HEK293 (cell line): ENCODE data around the gene FBXO42.

Experiments
- FEZF1 ChIP-seq: fragments of 450-650 bp; formaldehyde crosslinking; IDR thresholded peaks from 2 replicates; pipeline ENCODE4 v1.5.1; 2016; ENCODE audit warnings: missing biosample characterization, missing genetic modification characterization
- KLF10 ChIP-seq: fragments of 450-650 bp; IDR thresholded peaks from 2 replicates; pipeline ENCODE4 v1.5.1; 2018; ENCODE audit warnings: missing biosample characterization, mild to moderate bottlenecking, missing genetic modification characterization
- SP2 ChIP-seq: fragments of 450-650 bp; formaldehyde crosslinking; IDR thresholded peaks from 2 replicates; pipeline ENCODE4 v1.5.1; 2016; ENCODE audit warnings: missing biosample characterization, missing genetic modification characterization
- YY1 ChIP-seq: fragments of 450-650 bp; formaldehyde crosslinking; IDR thresholded peaks from 2 replicates; pipeline ENCODE4 v1.5.1; 2018; ENCODE audit warnings: missing biosample characterization, missing genetic modification characterization
- ZEB2 ChIP-seq: fragments of 450-650 bp; formaldehyde crosslinking; IDR thresholded peaks from 2 replicates; pipeline ENCODE4 v1.5.1; 2016; ENCODE audit warnings: missing biosample characterization, missing genetic modification characterization
- ZFP3 ChIP-seq: fragments of 450-650 bp; formaldehyde crosslinking; IDR thresholded peaks from 2 replicates; pipeline ENCODE4 v1.5.1; 2016; ENCODE audit warnings: low read depth, missing biosample characterization, missing genetic modification characterization
- ZFP41 ChIP-seq: fragments of 450-650 bp; formaldehyde crosslinking; IDR thresholded peaks from 2 replicates; pipeline ENCODE4 v1.5.1; 2016; ENCODE audit warnings: missing biosample characterization, missing genetic modification characterization, borderline replicate concordance
- ZNF510 ChIP-seq: fragments of 450-650 bp; formaldehyde crosslinking; IDR thresholded peaks from 2 replicates; pipeline ENCODE4 v1.5.1; 2018; ENCODE audit warnings: mild to moderate bottlenecking, missing genetic modification characterization, missing biosample characterization; ENCODE audit not compliant: insufficient replicate concordance
- ZNF629 ChIP-seq: fragments of 450-650 bp; formaldehyde crosslinking; IDR thresholded peaks from 2 replicates; pipeline ENCODE4 v1.5.1; 2017; ENCODE audit warnings: missing biosample characterization, missing genetic modification characterization
- ZNF660 ChIP-seq: fragments of 450-650 bp; IDR thresholded peaks from 2 replicates; pipeline ENCODE4 v1.5.1; 2018; ENCODE audit warnings: missing biosample characterization, mild to moderate bottlenecking, missing genetic modification characterization
- ZNF768 ChIP-seq: fragments of 450-650 bp; formaldehyde crosslinking; IDR thresholded peaks from 2 replicates; pipeline ENCODE4 v1.5.1; 2018; ENCODE audit warnings: missing biosample characterization, mild to moderate bottlenecking, missing genetic modification characterization
- TF ChIP-seq, protein P1 (sequence below): fragments of 450-650 bp; formaldehyde crosslinking; IDR thresholded peaks from 2 replicates; pipeline ENCODE4 v1.5.1; 2016; ENCODE audit warnings: missing biosample characterization, missing genetic modification characterization
- TF ChIP-seq, protein P2 (sequence below): fragments of 450-650 bp; formaldehyde crosslinking; IDR thresholded peaks from 2 replicates; pipeline ENCODE4 v1.5.1; 2016; ENCODE audit warnings: missing biosample characterization, missing genetic modification characterization
- TF ChIP-seq, protein P3 (sequence below): fragments of 450-650 bp; IDR thresholded peaks from 2 replicates; pipeline ENCODE4 v1.5.1; 2018; ENCODE audit warnings: missing biosample characterization, missing genetic modification characterization

DNA sequence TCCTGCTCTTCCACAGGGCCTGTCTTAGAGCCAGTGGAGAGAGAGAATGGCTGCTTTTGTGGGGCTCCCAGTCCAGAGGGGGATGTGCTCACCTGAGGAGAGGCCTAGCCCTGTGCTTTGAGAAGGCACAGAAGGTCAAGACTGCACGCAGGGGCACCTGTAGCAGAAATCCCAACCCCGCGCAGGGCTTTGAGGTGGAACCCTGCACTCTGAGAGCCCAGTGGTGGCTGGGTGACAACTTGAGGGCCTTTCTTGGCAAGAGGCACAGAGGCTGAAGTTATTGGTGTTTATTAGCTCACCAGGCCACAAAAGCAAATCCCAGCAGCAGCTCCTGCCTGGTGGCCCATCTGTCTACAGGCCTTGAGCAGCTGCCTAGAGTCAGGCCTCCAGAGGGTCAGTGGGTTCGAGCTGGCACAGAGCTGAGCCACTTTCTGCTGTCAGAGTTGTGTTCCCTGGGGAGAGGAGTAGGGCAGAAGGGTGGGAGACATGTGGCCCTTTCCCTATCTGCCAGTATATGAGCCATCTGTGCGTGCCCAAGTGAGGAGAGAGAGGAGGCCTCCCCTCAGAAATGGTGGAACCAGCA is 46.2 kb upstream of the FBXO42 start:
- TF ChIP-seq ZFP3 (tag by site-specific recombination): no peak
- TF ChIP-seq FEZF1 (tag by site-specific recombination): no peak
- TF ChIP-seq ZNF768: no peak
- TF ChIP-seq ZFP41: no peak
- TF ChIP-seq SP2 (tag by site-specific recombination): no peak
- TF ChIP-seq, protein P1, sequence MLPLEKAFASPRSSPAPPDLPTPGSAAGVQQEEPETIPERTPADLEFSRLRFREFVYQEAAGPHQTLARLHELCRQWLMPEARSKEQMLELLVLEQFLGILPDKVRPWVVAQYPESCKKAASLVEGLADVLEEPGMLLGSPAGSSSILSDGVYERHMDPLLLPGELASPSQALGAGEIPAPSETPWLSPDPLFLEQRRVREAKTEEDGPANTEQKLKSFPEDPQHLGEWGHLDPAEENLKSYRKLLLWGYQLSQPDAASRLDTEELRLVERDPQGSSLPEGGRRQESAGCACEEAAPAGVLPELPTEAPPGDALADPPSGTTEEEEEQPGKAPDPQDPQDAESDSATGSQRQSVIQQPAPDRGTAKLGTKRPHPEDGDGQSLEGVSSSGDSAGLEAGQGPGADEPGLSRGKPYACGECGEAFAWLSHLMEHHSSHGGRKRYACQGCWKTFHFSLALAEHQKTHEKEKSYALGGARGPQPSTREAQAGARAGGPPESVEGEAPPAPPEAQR (tag by site-specific recombination): no peak
- TF ChIP-seq, protein P2, sequence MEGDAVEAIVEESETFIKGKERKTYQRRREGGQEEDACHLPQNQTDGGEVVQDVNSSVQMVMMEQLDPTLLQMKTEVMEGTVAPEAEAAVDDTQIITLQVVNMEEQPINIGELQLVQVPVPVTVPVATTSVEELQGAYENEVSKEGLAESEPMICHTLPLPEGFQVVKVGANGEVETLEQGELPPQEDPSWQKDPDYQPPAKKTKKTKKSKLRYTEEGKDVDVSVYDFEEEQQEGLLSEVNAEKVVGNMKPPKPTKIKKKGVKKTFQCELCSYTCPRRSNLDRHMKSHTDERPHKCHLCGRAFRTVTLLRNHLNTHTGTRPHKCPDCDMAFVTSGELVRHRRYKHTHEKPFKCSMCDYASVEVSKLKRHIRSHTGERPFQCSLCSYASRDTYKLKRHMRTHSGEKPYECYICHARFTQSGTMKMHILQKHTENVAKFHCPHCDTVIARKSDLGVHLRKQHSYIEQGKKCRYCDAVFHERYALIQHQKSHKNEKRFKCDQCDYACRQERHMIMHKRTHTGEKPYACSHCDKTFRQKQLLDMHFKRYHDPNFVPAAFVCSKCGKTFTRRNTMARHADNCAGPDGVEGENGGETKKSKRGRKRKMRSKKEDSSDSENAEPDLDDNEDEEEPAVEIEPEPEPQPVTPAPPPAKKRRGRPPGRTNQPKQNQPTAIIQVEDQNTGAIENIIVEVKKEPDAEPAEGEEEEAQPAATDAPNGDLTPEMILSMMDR (tag by site-specific recombination): no peak
- TF ChIP-seq, protein P3, sequence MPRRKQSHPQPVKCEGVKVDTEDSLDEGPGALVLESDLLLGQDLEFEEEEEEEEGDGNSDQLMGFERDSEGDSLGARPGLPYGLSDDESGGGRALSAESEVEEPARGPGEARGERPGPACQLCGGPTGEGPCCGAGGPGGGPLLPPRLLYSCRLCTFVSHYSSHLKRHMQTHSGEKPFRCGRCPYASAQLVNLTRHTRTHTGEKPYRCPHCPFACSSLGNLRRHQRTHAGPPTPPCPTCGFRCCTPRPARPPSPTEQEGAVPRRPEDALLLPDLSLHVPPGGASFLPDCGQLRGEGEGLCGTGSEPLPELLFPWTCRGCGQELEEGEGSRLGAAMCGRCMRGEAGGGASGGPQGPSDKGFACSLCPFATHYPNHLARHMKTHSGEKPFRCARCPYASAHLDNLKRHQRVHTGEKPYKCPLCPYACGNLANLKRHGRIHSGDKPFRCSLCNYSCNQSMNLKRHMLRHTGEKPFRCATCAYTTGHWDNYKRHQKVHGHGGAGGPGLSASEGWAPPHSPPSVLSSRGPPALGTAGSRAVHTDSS (tag by site-specific recombination): no peak
- no peak for TF ChIP-seq ZNF629
- TF ChIP-seq ZNF660 (tag by site-specific recombination): no peak
- TF ChIP-seq ZEB2: no peak
- no peak for TF ChIP-seq YY1
- TF ChIP-seq ZNF510 (tag by site-specific recombination): no peak
- no peak for TF ChIP-seq KLF10 (tag by site-specific recombination)
